Natural killer cell treated with Interleukin-12 subunit alpha and Interleukin-12 subunit beta and Interleukin-15 and Interleukin-18, amount 100 ng/mL, for 72 hours (primary cell): Measurements from ENCODE around the gene HYAL3. TPM values are rescaled to one million over a fixed set of nuclear protein-coding genes. Genes with fewer than 3 reads are reported as not detected.
"Not testable (repeated sequence)": the region's sequence is repeated elsewhere in the genome, so short reads cannot be mapped to it uniquely, and the experiment has no call there.

Source experiments
- ATAC-seq, 2 donors: fragments of 150-1000 bp; cut with Tn5 transposase in 1 of 2; sonication (Bioruptor Pico), chemical (Tn5 transposase) in 1 of 2; 2 replicates each; pipeline ENCODE4 v1.10.0; 2021
- DNase-seq: peaks from one replicate; pipeline ENCODE4 v3.0.0; 2022; ENCODE audit warnings: low spot score
- H3K27ac Mint-ChIP-seq, 2 donors: 1 replicate in 1 of 2; 2 replicates in 1 of 2; pipeline ENCODE4 v1.8.0; 2022; ENCODE audit warnings: mixed read lengths in 2 of 2, mild to moderate bottlenecking in 1 of 2, moderate library complexity in 1 of 2
- H3K27me3 Mint-ChIP-seq, 2 donors: 1 replicate in 1 of 2; 2 replicates in 1 of 2; pipeline ENCODE4 v1.8.0; 2022; ENCODE audit warnings: mixed read lengths in 2 of 2
- H3K36me3 Mint-ChIP-seq: one replicate; pipeline ENCODE4 v1.8.0; 2022; ENCODE audit warnings: mixed read lengths
- H3K4me1 Mint-ChIP-seq, 2 donors: 1 replicate in 1 of 2; 2 replicates in 1 of 2; pipeline ENCODE4 v1.8.0; 2022; ENCODE audit warnings: low read depth in 2 of 2, mixed read lengths in 2 of 2, mild to moderate bottlenecking in 1 of 2
- H3K4me3 Mint-ChIP-seq: one replicate; pipeline ENCODE4 v1.8.0; 2022; ENCODE audit warnings: mixed read lengths
- H3K9me3 Mint-ChIP-seq: 2 replicates; pipeline ENCODE4 v1.8.0; 2022; ENCODE audit warnings: mixed read lengths
- total RNA-seq, 2 donors: library from RNA; stranded (reverse); gene quantifications; one replicate each; pipeline ENCODE4 v1.2.3, GENCODE V29; 2022

Gene HYAL3
- total RNA-seq, 2 donors from 2014 or later = 5.5 to 5.6 TPM

- H3K4me3 Mint-ChIP-seq = no peak overlapping the region
- no peaks in the 10 kb centered on the region for H3K36me3 Mint-ChIP-seq
- peaks cover 45% of the 10 kb centered on the region in 2 donors for H3K4me1 Mint-ChIP-seq
Measured at GRCh38 chr3:50250514-50250913, 48.7 kb downstream of the HYAL3 start.

GRCh38 chr3:50249457-50249856 is 49.7 kb downstream of the HYAL3 start:
- Mint-ChIP-seq H3K4me3 (no peak overlapping the region), H3K27me3 (no peaks in the 10 kb centered on the region), H3K27ac (peak overlapping the region in 1 of 2 donors; percentile 81), H3K4me1 (peaks cover 50 to 54% of the 10 kb centered on the region in 2 donors), H3K9me3 (no peaks in the 10 kb centered on the region), H3K36me3 (no peaks in the 10 kb centered on the region)
- DNase-seq (no peak), ATAC-seq (no peak)

More at GRCh38 chr3:50250514-50250913, 48.7 kb downstream of the HYAL3 start:
- no peak for ATAC-seq
- Mint-ChIP-seq H3K27me3 (no peaks in the 10 kb centered on the region), H3K9me3 (no peaks in the 10 kb centered on the region), H3K27ac (peak overlapping the region in 1 of 2 donors; percentile 74)
- no peak for DNase-seq

- H3K4me3 Mint-ChIP-seq = peak overlapping the region; percentile 62
- H3K36me3 Mint-ChIP-seq = no peaks in the 10 kb centered on the region
Measured at GRCh38 chr3:50248387-50248786, 50.8 kb downstream of the HYAL3 start.

GRCh38 chr3:50246517-50246954 is 52.7 kb downstream of the HYAL3 start:
- no peaks in the 10 kb centered on the region for H3K9me3 Mint-ChIP-seq
- ATAC-seq (peak; percentile 89 to 90), DNase-seq (peak; percentile 87)
- peak overlapping the region; percentile 97 to 99 for H3K27ac Mint-ChIP-seq
- peaks cover 61 to 73% of the 10 kb centered on the region in 2 donors for H3K4me1 Mint-ChIP-seq
- H3K4me3 Mint-ChIP-seq = peak overlapping the region; percentile 66
- H3K36me3 Mint-ChIP-seq = no peaks in the 10 kb centered on the region
- no peaks in the 10 kb centered on the region for H3K27me3 Mint-ChIP-seq

More at GRCh38 chr3:50248387-50248786, 50.8 kb downstream of the HYAL3 start:
- DNase-seq (no peak), ATAC-seq (no peak)
- Mint-ChIP-seq H3K9me3 (no peaks in the 10 kb centered on the region), H3K27ac (peak overlapping the region; percentile 63 to 81), H3K4me1 (peaks cover 53 to 59% of the 10 kb centered on the region in 2 donors), H3K27me3 (no peaks in the 10 kb centered on the region)

GRCh38 chr3:50245831-50246516 is 53.2 kb downstream of the HYAL3 start:
- Mint-ChIP-seq H3K36me3 (no peaks in the 10 kb centered on the region), H3K27me3 (no peaks in the 10 kb centered on the region), H3K9me3 (no peaks in the 10 kb centered on the region), H3K4me1 (peaks cover 61 to 73% of the 10 kb centered on the region in 2 donors), H3K4me3 (peak overlapping the region; percentile 66), H3K27ac (peak overlapping the region; percentile 97 to 99)
- peak; percentile 88 for ATAC-seq
- peak; percentile 92 for DNase-seq

- Mint-ChIP-seq H3K36me3 (no peaks in the 10 kb centered on the region), H3K27me3 (no peaks in the 10 kb centered on the region), H3K27ac (peak overlapping the region; percentile 97 to 99), H3K4me3 (peak overlapping the region; percentile 66), H3K4me1 (peaks cover 57 to 72% of the 10 kb centered on the region in 2 donors), H3K9me3 (no peaks in the 10 kb centered on the region)
- DNase-seq (no peak), ATAC-seq (no peak)
Measured at GRCh38 chr3:50245251-50245745, 53.9 kb downstream of the HYAL3 start.

- H3K9me3 Mint-ChIP-seq, H3K27me3 Mint-ChIP-seq, ATAC-seq, H3K36me3 Mint-ChIP-seq, DNase-seq: not testable (repeated sequence)
- Mint-ChIP-seq H3K27ac (peak overlapping the region; percentile 97 to 99), H3K4me1 (peaks cover 59 to 73% of the 10 kb centered on the region in 2 donors), H3K4me3 (peak overlapping the region; percentile 66)
Measured at GRCh38 chr3:50244813-50245212, 54.4 kb downstream of the HYAL3 start.

GRCh38 chr3:50243543-50243895 is 55.7 kb downstream of the HYAL3 start:
- no peaks in the 10 kb centered on the region for H3K36me3 Mint-ChIP-seq
- ATAC-seq (no peak), DNase-seq (no peak)
- H3K9me3 Mint-ChIP-seq = no peaks in the 10 kb centered on the region
- peaks cover 68 to 79% of the 10 kb centered on the region in 2 donors for H3K4me1 Mint-ChIP-seq
- no peaks in the 10 kb centered on the region for H3K27me3 Mint-ChIP-seq
- peak overlapping the region; percentile 97 to 99 for H3K27ac Mint-ChIP-seq
- H3K4me3 Mint-ChIP-seq = peak overlapping the region; percentile 96

- H3K4me3 Mint-ChIP-seq = peak overlapping the region; percentile 96
- peak; percentile 17 to 60 for ATAC-seq
- H3K36me3 Mint-ChIP-seq = no peaks in the 10 kb centered on the region
Measured at GRCh38 chr3:50242851-50243542, 56.2 kb downstream of the HYAL3 start.

More at GRCh38 chr3:50242851-50243542, 56.2 kb downstream of the HYAL3 start:
- Mint-ChIP-seq H3K27me3 (no peaks in the 10 kb centered on the region), H3K4me1 (peaks cover 66 to 76% of the 10 kb centered on the region in 2 donors), H3K9me3 (no peaks in the 10 kb centered on the region), H3K27ac (peak overlapping the region; percentile 97 to 99)
- peak; percentile 84 for DNase-seq

Other genes with a start within 250 kb of the HYAL3 start
- gene RBM5, start 210.5 kb downstream of the HYAL3 start, total RNA-seq = 100 to 1,000 TPM; 198 to 270 TPM
- under 1 TPM; 0.12 to 0.81 TPM for gene SEMA3F, start 144.1 kb downstream of the HYAL3 start, total RNA-seq
- gene GNAT1, start 107.8 kb downstream of the HYAL3 start, total RNA-seq = not detected
- not detected for gene SLC38A3, start 94.1 kb downstream of the HYAL3 start, total RNA-seq
- gene GNAI2, start 63.2 kb downstream of the HYAL3 start, total RNA-seq = 100 to 1,000 TPM; 331 to 413 TPM
- gene SEMA3B, start 30.3 kb downstream of the HYAL3 start, total RNA-seq = 1 to 10 TPM in 1 of 2 donors, under 1 TPM in 1; 0.89 to 1.2 TPM
- not detected for gene LSMEM2, start 20.3 kb downstream of the HYAL3 start, total RNA-seq
- 100 to 1,000 TPM in 1 of 2 donors, 10 to 100 TPM in 1; 84.2 to 225 TPM for gene IFRD2, start 7.0 kb downstream of the HYAL3 start, total RNA-seq
- gene NAA80, start within 50 bp of the HYAL3 start, total RNA-seq = 10 to 100 TPM; 13.2 to 15.7 TPM
- under 1 TPM; 0.25 to 0.26 TPM for gene HYAL1, start 4.2 kb upstream of the HYAL3 start, total RNA-seq
- gene HYAL2, start 23.3 kb upstream of the HYAL3 start, total RNA-seq = 10 to 100 TPM in 1 of 2 donors, 1 to 10 TPM in 1; 5.6 to 11.1 TPM
- gene TUSC2, start 28.8 kb upstream of the HYAL3 start, total RNA-seq = 10 to 100 TPM; 26.9 to 31.9 TPM
- gene RASSF1, start 41.4 kb upstream of the HYAL3 start, total RNA-seq = 10 to 100 TPM; 48.2 to 65.4 TPM
- gene ZMYND10, start 46.3 kb upstream of the HYAL3 start, total RNA-seq = 1 to 10 TPM in 1 of 2 donors, under 1 TPM in 1; 0.95 to 1.4 TPM
- 10 to 100 TPM; 42.3 to 44.6 TPM for gene NPRL2, start 51.4 kb upstream of the HYAL3 start, total RNA-seq
- gene CYB561D2, start 51.5 kb upstream of the HYAL3 start, total RNA-seq = 10 to 100 TPM; 36.9 to 38.2 TPM
- gene TMEM115, start 60.1 kb upstream of the HYAL3 start, total RNA-seq = 10 to 100 TPM; 29.6 to 32.8 TPM
- gene CACNA2D2, start 204.2 kb upstream of the HYAL3 start, total RNA-seq = 1 to 10 TPM; 1.6 to 1.7 TPM